Sigmoid colon (tissue), 3 donors: Measurements from ENCODE around the gene SMAP2.

Experiments
- CTCF ChIP-seq, 4 experiments: fragments of 450-650 bp in 3 of 4; fragments of 200-600 bp in 1 of 4; IDR thresholded peaks; one replicate each; pipeline ENCODE4 v1.5.1; 2016 to 2019; ENCODE audit warnings: antibody characterized with exemption in 4 of 4, mild to moderate bottlenecking in 3 of 4, moderate library complexity in 2 of 4
- POLR2A ChIP-seq, 2 donors: fragments of 450-650 bp; IDR thresholded peaks; one replicate each; pipeline ENCODE4 v1.6.1; 2016; ENCODE audit warnings: antibody characterized with exemption in 2 of 2, mild to moderate bottlenecking in 2 of 2, moderate library complexity in 2 of 2

- TF ChIP-seq CTCF (IDR thresholded peaks at IDR 0.05) (no peak), POLR2A (IDR thresholded peaks at IDR 0.05) (no peak)
Measured at GRCh38 chr1:40435876-40436275, 62.3 kb downstream of the SMAP2 start.
